DMS79 treated with DMSO at 0.1 percent for 48 hours (cell line): ENCODE measurements around the gene ATP8B1.

ENCODE experiments used
- DNase-seq: peaks from one replicate; lab custom pipeline; 2025; lab: John Stamatoyannopoulos, UW

The ATP8B1 gene

DNA sequence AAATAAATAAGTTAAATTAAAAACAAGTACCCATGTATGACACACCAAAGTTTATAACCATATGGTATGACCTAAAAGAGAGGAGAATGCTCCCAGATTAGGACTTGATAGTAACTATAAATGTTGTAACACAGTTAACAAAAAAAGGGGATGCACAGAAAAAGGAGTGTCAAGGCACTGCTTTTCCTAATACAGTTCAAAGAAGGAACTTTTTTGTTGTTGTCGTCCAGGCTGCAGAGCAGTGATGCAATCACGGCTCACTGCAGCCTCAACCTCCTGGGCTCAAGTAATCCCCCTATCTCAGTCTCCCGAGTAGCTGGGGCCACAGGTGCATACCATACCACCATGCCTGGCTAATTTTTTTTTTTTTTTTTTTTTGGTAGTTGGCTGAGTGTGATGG is 184.2 kb downstream of the ATP8B1 start:
- DNase-seq: no peak

DNA sequence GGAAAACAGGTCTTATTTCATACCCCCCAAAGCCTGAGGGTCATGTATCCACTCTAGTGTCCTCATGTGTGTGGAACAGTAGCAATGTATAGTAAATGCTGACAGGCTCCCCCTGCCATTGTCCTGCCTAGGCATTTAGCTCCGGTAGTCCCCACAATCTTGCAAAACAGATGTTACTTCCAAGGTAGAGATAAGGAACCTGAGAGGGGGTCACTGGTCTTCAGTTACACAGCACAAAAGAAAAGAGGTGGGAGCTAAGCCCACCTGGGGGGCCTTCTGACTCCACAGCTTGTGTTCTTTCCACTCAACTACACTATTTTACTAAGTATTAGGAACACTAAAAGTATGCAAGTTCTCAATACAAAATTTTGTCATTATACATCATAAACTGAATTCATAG is 199.2 kb downstream of the ATP8B1 start:
- DNase-seq: no peak
